ENCODE results near the gene DAO. TPM values are rescaled to one million over a fixed set of nuclear protein-coding genes. Genes with fewer than 3 reads are reported as not detected.

DAO gene
- total and polyA plus RNA-seq, 12 donors: not detected

- no peak for DNase-seq
- no peak for TF ChIP-seq CTCF (IDR thresholded peaks at IDR 0.05)
- TF ChIP-seq POLR2A (IDR thresholded peaks at IDR 0.05): no peak
- Histone ChIP-seq H3K9me3 (replicated peaks in 1 of 3) (no peaks in the 10 kb centered on the region), H3K27me3 (no peaks in the 10 kb centered on the region), H3K4me1 (replicated peaks in 1 of 2) (no peaks in the 10 kb centered on the region), H3K4me3 (no peak overlapping the region), H3K36me3 (replicated peaks in 1 of 2) (no peaks in the 10 kb centered on the region), H3K27ac (no peak overlapping the region)
- intact Hi-C loops (cut with DNase I): loop anchor here in 1 of 2 donors (10.0 kb wide), 1 partner anchor 125 kb away; no protein-coding TSS in a partner anchor
- 33 to 90% (median 48%) methylated on average over 1 of the region's 1 CpG for WGBS, 4 donors
Observed at GRCh38 chr12:108940138-108940537, 60.2 kb downstream of the DAO start.

- Histone ChIP-seq H3K9me3 (replicated peaks in 1 of 3) (no peaks in the 10 kb centered on the region), H3K27me3 (no peaks in the 10 kb centered on the region), H3K4me1 (replicated peaks in 1 of 2) (peaks cover 6 to 7% of the 10 kb centered on the region in 2 donors), H3K4me3 (no peak overlapping the region), H3K36me3 (replicated peaks in 1 of 2) (no peaks in the 10 kb centered on the region), H3K27ac (no peak overlapping the region)
- no peak for DNase-seq
- 39 to 70% (median 52%) methylated on average over 1 of the region's 1 CpG for WGBS, 4 donors
- intact Hi-C loops (cut with DNase I): loop anchor here in 1 of 2 donors (10.0 kb wide), 1 partner anchor 132 kb away; no protein-coding TSS in a partner anchor
- TF ChIP-seq CTCF (IDR thresholded peaks at IDR 0.05) (no peak), POLR2A (IDR thresholded peaks at IDR 0.05) (no peak)
Observed at GRCh38 chr12:108947097-108947496, 67.2 kb downstream of the DAO start.

DNA sequence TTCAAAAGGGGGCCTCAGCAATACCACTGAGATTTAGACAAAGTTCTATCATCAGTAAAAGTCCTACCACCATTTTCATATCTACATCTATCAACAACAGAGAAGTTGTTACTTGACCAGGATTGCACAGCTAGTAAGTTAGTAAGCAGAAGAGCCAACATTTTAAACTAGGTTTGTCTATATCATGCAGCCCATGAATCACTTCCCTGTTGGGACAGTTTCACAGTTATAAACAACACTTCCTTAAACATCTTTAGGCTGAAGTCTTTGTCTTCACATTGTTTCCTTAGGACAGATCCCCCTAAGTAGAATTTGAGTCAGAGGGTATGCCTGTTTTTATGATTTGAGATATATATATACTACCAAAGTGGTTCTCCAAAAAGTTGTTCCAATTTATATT, 68.5 kb downstream of the DAO start:
- Histone ChIP-seq H3K36me3 (replicated peaks in 1 of 2) (no peaks in the 10 kb centered on the region), H3K4me1 (replicated peaks in 1 of 2) (peaks cover 6 to 7% of the 10 kb centered on the region in 2 donors), H3K27ac (no peak overlapping the region), H3K27me3 (no peaks in the 10 kb centered on the region), H3K4me3 (no peak overlapping the region), H3K9me3 (replicated peaks in 1 of 3) (no peaks in the 10 kb centered on the region)
- TF ChIP-seq CTCF (IDR thresholded peaks at IDR 0.05): no peak
- TF ChIP-seq POLR2A (IDR thresholded peaks at IDR 0.05): no peak
- DNase-seq: no peak
- intact Hi-C loops (cut with DNase I): loop anchor here in 1 of 2 donors (10.0 kb wide), 1 partner anchor 134 kb away; no protein-coding TSS in a partner anchor

DNA sequence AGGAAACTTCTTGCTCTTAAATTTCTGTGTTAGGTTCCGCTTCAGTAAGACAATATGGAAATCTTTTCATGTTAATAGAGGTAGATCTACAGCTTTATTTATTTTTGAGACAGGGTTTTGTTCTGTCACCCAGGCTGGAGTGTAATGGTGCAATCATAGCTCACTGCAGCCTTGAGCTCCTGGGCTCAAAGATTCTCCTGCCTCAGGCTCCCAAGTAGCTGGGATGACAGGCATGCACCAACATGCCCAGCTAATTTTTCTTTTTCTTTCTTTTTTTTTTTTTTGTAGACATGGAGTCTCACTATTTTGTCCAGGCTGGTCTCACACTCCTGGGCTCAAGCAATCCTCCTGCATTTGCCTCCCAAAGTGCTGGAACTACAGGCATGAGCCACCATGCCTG, 70.1 kb downstream of the DAO start:
- no peak for TF ChIP-seq POLR2A (IDR thresholded peaks at IDR 0.05)
- no peak for TF ChIP-seq CTCF (IDR thresholded peaks at IDR 0.05)
- intact Hi-C loops (cut with DNase I): loop anchor here in 1 of 2 donors (10.0 kb wide), 1 partner anchor 135 kb away; no protein-coding TSS in a partner anchor
- H3K27ac ChIP-seq: no peak overlapping the region
- DNase-seq: no peak
- no peak overlapping the region for H3K4me3 ChIP-seq
- no peaks in the 10 kb centered on the region for H3K36me3 ChIP-seq (replicated peaks in 1 of 2)
- 86 to 100% (median 95%) methylated on average over 1 of the region's 1 CpG for WGBS, 4 donors
- no peaks in the 10 kb centered on the region for H3K9me3 ChIP-seq (replicated peaks in 1 of 3)
- H3K4me1 ChIP-seq (replicated peaks in 1 of 2): peaks cover 6 to 7% of the 10 kb centered on the region in 2 donors
- H3K27me3 ChIP-seq: no peaks in the 10 kb centered on the region

MicroRNAs within 50 kb of the gene (microRNA counts, 767-probe panel; counts per million panel counts)
- 0 counts per million in 2 donors for microRNA hsa-miR-619

Small RNA genes lying within 50 kb of the gene (microRNA-seq; reads per million reads assigned to microRNA genes)
- gene MIR619: 0 reads per million in 3 donors

Small RNA genes lying within 50 kb of the gene (small RNA-seq; reads per million reads assigned to genes)
- gene MIR619 (0 reads per million in 2 donors), gene RNU6-361P (0 reads per million in 2 donors)

Other genes with a start within 250 kb of the DAO start
- gene SELPLG, start 246.2 kb upstream of the DAO start, total RNA-seq: 10 to 100 TPM in 7 of 9 donors, 1 to 10 TPM in 2; 1.5 to 46.1 (median 15.5) TPM
- 1 to 10 TPM; 3.3 to 4.8 (median 3.8) TPM for gene SELPLG, start 246.2 kb upstream of the DAO start, polyA plus RNA-seq
- 100 to 1,000 TPM in 2 of 9 donors, 10 to 100 TPM in 7; 46.0 to 124 (median 84.2) TPM for gene CORO1C, start 148.6 kb upstream of the DAO start, total RNA-seq
- 10 to 100 TPM; 17.4 to 57.1 (median 32.3) TPM for gene CORO1C, start 148.6 kb upstream of the DAO start, polyA plus RNA-seq
- 10 to 100 TPM; 11.0 to 40.1 (median 21.6) TPM for gene SSH1, start 22.5 kb upstream of the DAO start, total RNA-seq
- gene SSH1, start 22.5 kb upstream of the DAO start, polyA plus RNA-seq: 1 to 10 TPM; 5.3 to 9.4 (median 7.8) TPM
- 1 to 10 TPM in 2 of 9 donors, under 1 TPM in 3, not detected in 4; 0.08 to 2.6 (median 1.00) TPM for gene SVOP, start 141.0 kb downstream of the DAO start, total RNA-seq
- gene SVOP, start 141.0 kb downstream of the DAO start, polyA plus RNA-seq: 1 to 10 TPM in 1 of 3 donors, under 1 TPM in 2; 0.20 to 1.5 (median 0.97) TPM
- gene USP30, start 172.5 kb downstream of the DAO start, total RNA-seq: 10 to 100 TPM; 21.0 to 36.1 (median 24.4) TPM
- 10 to 100 TPM in 2 of 3 donors, 1 to 10 TPM in 1; 9.3 to 28.0 (median 11.8) TPM for gene USP30, start 172.5 kb downstream of the DAO start, polyA plus RNA-seq
- gene ALKBH2, start 213.4 kb downstream of the DAO start, total RNA-seq: 10 to 100 TPM in 7 of 9 donors, 1 to 10 TPM in 2; 4.2 to 22.6 (median 13.1) TPM
- 10 to 100 TPM; 18.3 to 43.6 (median 40.8) TPM for gene ALKBH2, start 213.4 kb downstream of the DAO start, polyA plus RNA-seq
- gene UNG, start 217.5 kb downstream of the DAO start, total RNA-seq: 100 to 1,000 TPM in 4 of 9 donors, 10 to 100 TPM in 5; 55.9 to 135 (median 96.6) TPM
- gene UNG, start 217.5 kb downstream of the DAO start, polyA plus RNA-seq: 10 to 100 TPM; 52.5 to 74.2 (median 68.7) TPM
- gene ACACB, start 236.5 kb downstream of the DAO start, total RNA-seq: 100 to 1,000 TPM in 2 of 9 donors, 10 to 100 TPM in 7; 41.1 to 143 (median 69.6) TPM
- gene ACACB, start 236.5 kb downstream of the DAO start, polyA plus RNA-seq: 10 to 100 TPM; 35.5 to 87.0 (median 47.5) TPM